Kidney epithelial cell (primary cell): ENCODE data around the gene RDX. TPM values are rescaled to one million over a fixed set of nuclear protein-coding genes. Genes with fewer than 3 reads are reported as not detected.

Experiments
- DNase-seq: peaks from one replicate; pipeline ENCODE4 v3.0.0-alpha.2; 2010; ENCODE audit warnings: low read depth
- H3K27me3 ChIP-seq: 2 replicates; pipeline ENCODE4 v1.6.0; 2011; ENCODE audit warnings: low read length; ENCODE audit not compliant: control insufficient read depth, insufficient read depth
- H3K36me3 ChIP-seq: 2 replicates; pipeline ENCODE4 v1.5.1; 2011; ENCODE audit warnings: low read length; ENCODE audit not compliant: control insufficient read depth, insufficient read depth
- H3K4me3 ChIP-seq: 2 replicates; pipeline ENCODE4 v1.5.1; 2011; ENCODE audit warnings: low read depth, mild to moderate bottlenecking, control low read depth, low read length
- CTCF ChIP-seq: IDR thresholded peaks from 2 replicates; pipeline ENCODE4 v1.5.1; 2011; ENCODE audit warnings: mild to moderate bottlenecking, moderate library complexity, low read length, control low read depth, inconsistent platforms; ENCODE audit not compliant: insufficient read depth, poor library complexity, severe bottlenecking
- total RNA-seq: library from RNA; depleted of rRNA; stranded (reverse); fragments of >200 nt; gene quantifications from 2 replicates; pipeline ENCODE4 v1.2.3, GENCODE V29; 2015

Gene RDX
- 39.8 and 46.7 TPM in 2 replicates for total RNA-seq

GRCh38 chr11:110296226-110297075 lies at the start of gene RDX:
RDX (minus strand) TSS chr11:110296614; CDS start chr11:110279692, 16,922 bp downstream.
- no peak for TF ChIP-seq CTCF
- no peaks in the 10 kb centered on the region for H3K36me3 ChIP-seq
- peak within 1 kb of the TSS; percentile 67 for H3K4me3 ChIP-seq
- peak; percentile 51 for DNase-seq
- no peaks in the 10 kb centered on the region for H3K27me3 ChIP-seq

GRCh38 chr11:110345743-110346142 lies 49.3 kb upstream of the RDX start:
- no peak for TF ChIP-seq CTCF
- Histone ChIP-seq H3K36me3 (no peaks in the 10 kb centered on the region), H3K4me3 (no peak overlapping the region), H3K27me3 (no peaks in the 10 kb centered on the region)
- no peak for DNase-seq

DNA sequence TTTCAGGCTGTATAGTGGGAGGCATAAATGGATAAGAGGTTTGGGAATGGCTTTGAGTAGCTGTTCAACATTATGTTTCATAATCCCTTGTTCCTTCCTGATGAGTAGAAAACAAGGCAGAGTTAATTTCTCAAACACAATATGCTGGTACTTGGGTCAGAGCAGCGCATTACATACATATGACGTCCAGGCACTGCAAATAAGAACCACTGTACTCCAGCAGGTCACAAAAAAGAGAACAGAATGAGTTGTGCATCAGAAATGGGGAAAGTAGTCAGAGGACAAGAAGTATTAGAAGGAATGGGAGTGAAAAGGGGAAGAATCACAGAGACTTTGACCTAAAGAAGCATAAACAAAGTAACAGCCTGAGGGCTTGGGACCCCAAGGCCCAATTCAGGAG lies 44.0 kb upstream of the RDX start:
- Histone ChIP-seq H3K4me3 (no peak overlapping the region), H3K36me3 (no peaks in the 10 kb centered on the region), H3K27me3 (no peaks in the 10 kb centered on the region)
- TF ChIP-seq CTCF, result no peak
- DNase-seq, result no peak

DNA sequence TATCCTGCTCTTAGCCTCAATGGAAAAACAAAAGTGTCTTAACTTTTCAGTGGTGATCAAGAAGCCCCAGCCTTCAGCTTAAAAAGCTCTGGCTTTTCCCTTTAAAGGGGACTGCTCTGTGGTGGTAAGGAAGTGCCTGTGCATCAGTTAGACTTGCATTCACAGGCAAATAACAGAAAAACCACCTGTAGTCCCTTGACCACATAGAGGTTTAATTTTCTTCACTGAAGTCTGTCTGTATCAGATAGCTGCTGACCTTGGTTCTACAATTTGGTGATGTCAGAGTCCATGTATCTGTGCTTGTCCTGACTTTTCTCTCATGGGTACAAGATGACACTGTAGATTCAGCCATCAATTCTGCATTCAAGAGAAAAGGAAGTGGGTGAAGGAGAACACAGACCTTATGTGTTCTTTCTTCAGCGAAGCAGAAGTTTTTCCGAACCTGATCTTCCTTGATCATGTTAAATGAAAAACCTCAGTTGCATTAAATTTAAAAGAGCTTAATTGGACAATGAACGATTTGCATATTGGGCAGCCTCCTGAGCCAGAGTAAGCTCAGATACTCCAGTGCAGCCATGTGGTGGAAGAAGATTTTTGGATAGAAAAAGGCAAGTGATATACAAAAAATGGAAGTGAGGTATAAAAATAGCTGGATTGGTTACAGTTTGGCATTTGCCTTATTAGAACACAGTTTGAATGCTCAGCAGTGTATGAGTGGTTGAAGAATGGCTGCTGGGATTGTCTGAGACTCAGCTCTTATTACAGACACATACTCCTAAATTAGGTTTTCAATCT lies 43.2 kb upstream of the RDX start:
- TF ChIP-seq CTCF, result no peak
- DNase-seq, result no peak
- H3K4me3 ChIP-seq, result no peak overlapping the region
- H3K27me3 ChIP-seq, result no peaks in the 10 kb centered on the region
- H3K36me3 ChIP-seq, result no peaks in the 10 kb centered on the region

DNA sequence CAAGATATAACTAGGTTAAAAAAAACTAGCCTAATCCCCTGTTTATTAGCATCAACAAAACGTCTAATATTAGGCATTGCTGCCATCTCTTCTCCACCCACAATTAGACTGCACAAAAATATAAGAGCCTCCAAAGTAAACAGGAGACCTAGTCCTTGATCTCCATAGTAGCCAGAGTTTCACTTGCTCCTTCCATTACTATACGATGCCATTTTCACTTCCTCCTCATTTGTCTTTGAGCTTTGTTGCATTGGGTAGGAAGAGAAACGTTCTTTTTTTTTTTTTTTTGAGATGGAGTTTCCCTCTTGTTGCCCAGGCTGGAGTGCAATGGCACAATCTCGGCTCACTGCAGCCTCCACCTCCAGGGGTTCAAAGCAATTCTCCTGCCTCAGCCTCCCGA lies 42.3 kb upstream of the RDX start:
- DNase-seq, result no peak
- no peak for TF ChIP-seq CTCF
- Histone ChIP-seq H3K4me3 (no peak overlapping the region), H3K36me3 (no peaks in the 10 kb centered on the region), H3K27me3 (no peaks in the 10 kb centered on the region)
